HepG2 (cell line): Measurements from ENCODE around the gene ENO4.

Experiments
- BRD4 ChIP-seq: sonication (generic); formaldehyde crosslinking; IDR thresholded peaks from 2 replicates; pipeline ENCODE4 v1.4.0; 2020; ENCODE audit warnings: missing genetic modification reagents
- CTCF ChIP-seq: sonication (generic); formaldehyde crosslinking; IDR thresholded peaks from 2 replicates; pipeline ENCODE4 v1.5.0; 2020; ENCODE audit warnings: mild to moderate bottlenecking, missing genetic modification reagents, moderate library complexity
- GABPA ChIP-seq, 2 experiments: IDR thresholded peaks; 2 replicates each; pipeline ENCODE4 v1.6.1; 2011 to 2016; ENCODE audit warnings: low read depth in 2 of 2, low read length in 1 of 2, missing biosample characterization in 1 of 2, missing genetic modification characterization in 1 of 2
- HDAC1 ChIP-seq: sonication (generic); formaldehyde crosslinking; IDR thresholded peaks from 2 replicates; pipeline ENCODE4 v1.5.1; 2020; ENCODE audit warnings: mild to moderate bottlenecking, missing genetic modification reagents
- MXI1 ChIP-seq: IDR thresholded peaks from 3 replicates; pipeline ENCODE4 v1.6.1; 2012; ENCODE audit warnings: low read depth, low read length, inconsistent platforms, borderline replicate concordance
- NR2C2 ChIP-seq: sonication (generic); formaldehyde crosslinking; IDR thresholded peaks from 2 replicates; pipeline ENCODE4 v1.4.0; 2020; ENCODE audit warnings: missing genetic modification reagents, mild to moderate bottlenecking, moderate library complexity, borderline replicate concordance
- POLR2A ChIP-seq, 2 experiments: IDR thresholded peaks; 2 replicates each; pipeline ENCODE4 v1.6.1; 2011; ENCODE audit warnings: low read depth in 2 of 2, low read length in 2 of 2, mild to moderate bottlenecking in 1 of 2, moderate library complexity in 1 of 2; ENCODE audit not compliant: insufficient read depth in 1 of 2
- ZNF337 ChIP-seq: sonication (generic); formaldehyde crosslinking; IDR thresholded peaks from 2 replicates; pipeline ENCODE4 v1.5.1; 2020; ENCODE audit warnings: missing genetic modification reagents, low read depth, mild to moderate bottlenecking, borderline replicate concordance
- ZNF549 ChIP-seq: sonication (generic); formaldehyde crosslinking; IDR thresholded peaks from 2 replicates; pipeline ENCODE4 v1.5.0; 2020; ENCODE audit warnings: missing genetic modification reagents
- ZSCAN30 ChIP-seq: sonication (generic); formaldehyde crosslinking; IDR thresholded peaks from 2 replicates; pipeline ENCODE4 v1.5.0; 2020; ENCODE audit warnings: mild to moderate bottlenecking, missing genetic modification reagents

GRCh38 chr10:116838143-116838725 is 11.1 kb upstream of the ENO4 start:
- TF ChIP-seq ZNF549 (no peak), CTCF (CRISPR knock-in tag) (no peak), POLR2A (IDR thresholded peaks at IDR 0.05; ENCODE audit: insufficient read depth in 1 of 2, low read depth in 2 of 2, low read length in 2 of 2) (no peak), ZNF337 (CRISPR knock-in tag) (no peak), MXI1 (no peak), HDAC1 (no peak), NR2C2 (no peak), BRD4 (no peak), ZSCAN30 (CRISPR knock-in tag) (no peak), GABPA (IDR thresholded peaks at IDR 0.05; ENCODE audit: low read depth, low read length) (no peak), GABPA (CRISPR knock-in tag; IDR thresholded peaks at IDR 0.05; ENCODE audit: low read depth) (no peak)
